Breast epithelium (tissue), 3 donors: ENCODE measurements around the gene H2AZ2.

Experiments
- POLR2AphosphoS5 ChIP-seq, 3 donors: sonication (generic); formaldehyde crosslinking; IDR thresholded peaks; one replicate each; pipeline ENCODE4 v1.6.1; 2017; ENCODE audit warnings: antibody characterized with exemption in 3 of 3
- TF ChIP-seq, protein P1 (sequence below), 3 donors: fragments of 450-650 bp; IDR thresholded peaks; one replicate each; pipeline ENCODE4 v1.5.1; 2016 to 2017; ENCODE audit warnings: antibody characterized with exemption in 3 of 3, mild to moderate bottlenecking in 3 of 3, moderate library complexity in 3 of 3

DNA sequence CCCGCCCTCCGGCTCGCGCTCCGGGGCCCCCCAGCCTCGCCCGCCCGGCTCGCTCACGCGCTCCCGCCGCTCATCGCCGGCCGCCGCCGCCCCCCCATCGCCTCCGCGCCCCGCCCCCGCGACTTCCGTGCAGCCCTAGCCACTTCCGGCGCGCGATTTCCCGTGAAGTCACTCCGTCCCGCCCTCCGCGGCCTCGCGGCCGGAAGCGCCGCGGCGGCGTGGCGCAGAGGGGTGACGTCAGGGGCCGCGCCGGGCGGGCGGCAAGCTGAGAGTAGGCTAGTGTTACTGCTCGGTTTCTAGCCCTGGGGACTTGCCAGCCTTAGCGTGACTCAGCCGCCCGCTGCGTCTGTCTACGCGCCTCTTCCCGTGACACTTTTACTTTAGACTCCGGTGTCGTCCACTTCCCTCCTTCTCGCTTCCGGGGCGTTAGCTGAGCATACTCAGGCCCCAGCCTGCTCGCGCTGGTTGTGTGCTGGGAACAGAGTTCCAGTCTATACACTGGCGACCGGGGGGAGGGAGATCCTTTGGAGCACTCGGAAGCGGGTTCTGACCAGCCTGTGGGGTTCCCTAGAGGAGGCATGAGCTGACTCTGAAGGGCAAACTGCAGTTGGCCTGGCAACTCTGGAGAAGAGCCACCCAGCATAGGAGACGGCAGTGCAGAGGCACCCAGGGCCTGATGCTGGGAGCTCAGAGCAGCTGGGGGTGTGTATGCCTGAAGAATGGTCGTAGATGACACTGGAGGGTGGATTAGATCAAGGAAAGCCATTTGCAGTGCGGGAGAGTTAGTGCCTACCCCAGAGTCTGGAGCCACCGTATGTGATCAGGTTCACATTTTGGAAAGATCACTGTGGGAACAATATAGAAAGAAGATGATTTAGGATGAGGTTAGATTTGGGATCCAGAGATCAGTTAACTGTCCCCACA lies 37.8 kb upstream of the H2AZ2 start, which contains the start of gene PURB:
- TF ChIP-seq, protein P1, sequence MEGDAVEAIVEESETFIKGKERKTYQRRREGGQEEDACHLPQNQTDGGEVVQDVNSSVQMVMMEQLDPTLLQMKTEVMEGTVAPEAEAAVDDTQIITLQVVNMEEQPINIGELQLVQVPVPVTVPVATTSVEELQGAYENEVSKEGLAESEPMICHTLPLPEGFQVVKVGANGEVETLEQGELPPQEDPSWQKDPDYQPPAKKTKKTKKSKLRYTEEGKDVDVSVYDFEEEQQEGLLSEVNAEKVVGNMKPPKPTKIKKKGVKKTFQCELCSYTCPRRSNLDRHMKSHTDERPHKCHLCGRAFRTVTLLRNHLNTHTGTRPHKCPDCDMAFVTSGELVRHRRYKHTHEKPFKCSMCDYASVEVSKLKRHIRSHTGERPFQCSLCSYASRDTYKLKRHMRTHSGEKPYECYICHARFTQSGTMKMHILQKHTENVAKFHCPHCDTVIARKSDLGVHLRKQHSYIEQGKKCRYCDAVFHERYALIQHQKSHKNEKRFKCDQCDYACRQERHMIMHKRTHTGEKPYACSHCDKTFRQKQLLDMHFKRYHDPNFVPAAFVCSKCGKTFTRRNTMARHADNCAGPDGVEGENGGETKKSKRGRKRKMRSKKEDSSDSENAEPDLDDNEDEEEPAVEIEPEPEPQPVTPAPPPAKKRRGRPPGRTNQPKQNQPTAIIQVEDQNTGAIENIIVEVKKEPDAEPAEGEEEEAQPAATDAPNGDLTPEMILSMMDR (IDR thresholded peaks at IDR 0.05), result no peak
- peak; percentile 97 to 100 (median 98) for TF ChIP-seq POLR2AphosphoS5 (IDR thresholded peaks at IDR 0.05)
